RKO (cell line): Measurements from ENCODE around the gene CPM.
A peak's percentile ranks its signal among the peaks of the same experiment; 100 is the strongest.

Experiments
- DNase-seq: peaks from one replicate; pipeline ENCODE4 v3.0.0-alpha.2; 2016; ENCODE audit warnings: low spot score

Gene CPM

GRCh38 chr12:68904351-68904962, 28.5 kb downstream of the CPM start:
- DNase-seq: no peak

- no peak for DNase-seq
These were observed 29.5 kb downstream of the CPM start for GRCh38 chr12:68903511-68903910.

- DNase-seq: no peak
These were observed 31.4 kb downstream of the CPM start for GRCh38 chr12:68901551-68901950.

GRCh38 chr12:68901145-68901544, 31.8 kb downstream of the CPM start:
- no peak for DNase-seq

- no peak for DNase-seq
These were observed 32.7 kb downstream of the CPM start for GRCh38 chr12:68900241-68900640.

GRCh38 chr12:68899251-68899771, 33.7 kb downstream of the CPM start:
- DNase-seq: peak; percentile 37

- no peak for DNase-seq
These were observed 36.0 kb downstream of the CPM start for GRCh38 chr12:68896881-68897540.

GRCh38 chr12:68894276-68894855, 38.6 kb downstream of the CPM start:
- no peak for DNase-seq

GRCh38 chr12:68893741-68894140, 39.2 kb downstream of the CPM start:
- DNase-seq: no peak

- no peak for DNase-seq
These were observed 39.8 kb downstream of the CPM start for GRCh38 chr12:68893201-68893600.

- DNase-seq: no peak
These were observed 41.8 kb downstream of the CPM start for GRCh38 chr12:68891141-68891540.

- no peak for DNase-seq
These were observed 42.3 kb downstream of the CPM start for GRCh38 chr12:68890701-68891113.

- DNase-seq: no peak
These were observed 44.7 kb downstream of the CPM start for GRCh38 chr12:68888243-68888642.

- no peak for DNase-seq
These were observed 45.3 kb downstream of the CPM start for GRCh38 chr12:68887641-68888040.

- no peak for DNase-seq
These were observed 46.1 kb downstream of the CPM start for GRCh38 chr12:68886636-68887572.

- DNase-seq: no peak
These were observed 47.6 kb downstream of the CPM start for GRCh38 chr12:68885381-68885780.

GRCh38 chr12:68884251-68884650, 48.7 kb downstream of the CPM start:
- no peak for DNase-seq

- DNase-seq: no peak
These were observed 49.8 kb downstream of the CPM start for GRCh38 chr12:68883151-68883550.

- DNase-seq: no peak
These were observed 50.6 kb downstream of the CPM start for GRCh38 chr12:68882251-68882964.

GRCh38 chr12:68880660-68881325, 52.2 kb downstream of the CPM start:
- no peak for DNase-seq

- no peak for DNase-seq
These were observed 54.1 kb downstream of the CPM start for GRCh38 chr12:68878846-68879245.
